ENCODE measurements around the gene ROGDI. TPM values are rescaled to one million over a fixed set of nuclear protein-coding genes. Genes with fewer than 3 reads are reported as not detected.

The ROGDI gene
- total RNA-seq, 1 experiment from 2014 or later = 36.4 TPM

DNA sequence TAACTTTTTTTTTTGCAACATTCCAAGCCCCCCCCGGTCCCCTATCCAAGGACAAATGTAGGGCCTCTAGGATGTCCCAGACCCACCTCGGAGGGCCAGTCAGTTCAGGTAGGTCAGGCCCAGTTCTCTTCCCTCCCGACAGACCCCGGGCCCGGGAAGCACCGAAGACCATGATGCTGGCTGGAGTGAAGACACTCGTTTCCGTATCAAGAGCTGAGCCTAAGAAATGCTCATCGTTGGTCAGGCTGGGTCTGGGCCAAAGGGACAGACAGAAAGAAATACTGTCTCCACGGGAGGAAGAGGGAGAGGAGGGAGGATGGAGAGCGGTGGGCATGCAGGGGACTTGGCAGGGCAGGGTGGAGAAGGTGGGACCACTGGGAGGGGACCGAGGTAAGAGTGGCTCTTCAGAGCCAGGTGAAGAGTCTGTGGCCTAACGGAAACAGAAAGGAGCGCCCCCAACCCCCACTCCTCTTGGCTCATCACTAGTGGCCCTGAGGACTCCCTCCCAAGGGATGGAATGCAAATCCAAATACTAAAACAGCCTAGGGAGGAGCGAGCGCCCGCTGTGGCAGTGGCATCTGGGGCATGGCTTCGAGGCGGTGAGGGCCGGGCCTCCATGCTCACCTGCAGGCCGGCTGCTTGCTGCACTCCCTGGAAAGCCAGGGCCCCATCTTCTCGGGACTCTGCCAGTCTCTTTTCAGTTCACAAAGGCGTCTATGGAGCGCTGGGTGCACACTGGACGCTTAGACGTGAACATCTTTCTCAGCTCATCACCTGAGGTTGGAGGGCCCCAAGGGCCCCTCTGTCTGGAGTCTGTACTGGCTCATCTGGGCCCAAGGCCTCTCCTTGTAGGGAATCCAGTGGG, 1.7 kb upstream of the ROGDI start:
- peak overlapping the region; percentile 70 to 96 (median 76); a peak in 4 of 7 replicates for H3K27ac Mint-ChIP-seq
- H3K4me3 Mint-ChIP-seq = peak overlapping the region; percentile 76 to 84; a peak in 3 of 5 replicates
- H2BK20ac ChIP-seq (ENCODE audit: low read depth, low read length, poor library complexity, severe bottlenecking) = no peak overlapping the region
- TF ChIP-seq, protein P1, sequence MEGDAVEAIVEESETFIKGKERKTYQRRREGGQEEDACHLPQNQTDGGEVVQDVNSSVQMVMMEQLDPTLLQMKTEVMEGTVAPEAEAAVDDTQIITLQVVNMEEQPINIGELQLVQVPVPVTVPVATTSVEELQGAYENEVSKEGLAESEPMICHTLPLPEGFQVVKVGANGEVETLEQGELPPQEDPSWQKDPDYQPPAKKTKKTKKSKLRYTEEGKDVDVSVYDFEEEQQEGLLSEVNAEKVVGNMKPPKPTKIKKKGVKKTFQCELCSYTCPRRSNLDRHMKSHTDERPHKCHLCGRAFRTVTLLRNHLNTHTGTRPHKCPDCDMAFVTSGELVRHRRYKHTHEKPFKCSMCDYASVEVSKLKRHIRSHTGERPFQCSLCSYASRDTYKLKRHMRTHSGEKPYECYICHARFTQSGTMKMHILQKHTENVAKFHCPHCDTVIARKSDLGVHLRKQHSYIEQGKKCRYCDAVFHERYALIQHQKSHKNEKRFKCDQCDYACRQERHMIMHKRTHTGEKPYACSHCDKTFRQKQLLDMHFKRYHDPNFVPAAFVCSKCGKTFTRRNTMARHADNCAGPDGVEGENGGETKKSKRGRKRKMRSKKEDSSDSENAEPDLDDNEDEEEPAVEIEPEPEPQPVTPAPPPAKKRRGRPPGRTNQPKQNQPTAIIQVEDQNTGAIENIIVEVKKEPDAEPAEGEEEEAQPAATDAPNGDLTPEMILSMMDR (conservative IDR thresholded peaks at IDR 0.05) = no peak
- peaks cover 7% of the 10 kb centered on the region for H3K23me2 ChIP-seq (ENCODE audit: insufficient read length, low read depth, low read length, poor library complexity, severe bottlenecking)
- no peak overlapping the region for H2BK120ac ChIP-seq (ENCODE audit: low read depth, low read length, poor library complexity, severe bottlenecking)
- H3K9ac ChIP-seq (ENCODE audit: extremely low read depth, insufficient read length, low read length) = no peak overlapping the region
- no CpG with 5 or more reads among the region's 26 CpGs for WGBS (ENCODE audit: extremely low coverage, insufficient read length, low lambda C conversion rate)
- peaks cover 19 to 44% (median 43%) of the 10 kb centered on the region in 3 experiments; a peak in 6 of 7 replicates for H3K36me3 Mint-ChIP-seq (ENCODE audit: insufficient read depth in 1 of 3, low read depth in 3 of 3)
- H3K4me1 Mint-ChIP-seq = peaks cover 17 to 31% of the 10 kb centered on the region in 2 experiments
- H4K8ac ChIP-seq (replicated peaks; ENCODE audit: insufficient read length, low read depth, low read length) = no peak overlapping the region
- no peaks in the 10 kb centered on the region for H3K9me3 Mint-ChIP-seq
- H3T11ph ChIP-seq (ENCODE audit: low read length) = no peak overlapping the region
- H3K23ac ChIP-seq (ENCODE audit: insufficient read length, low read depth, low read length) = no peak overlapping the region
- no peak overlapping the region for H2BK5ac ChIP-seq (ENCODE audit: insufficient read length, low read length)
- no peak overlapping the region for H2AK5ac ChIP-seq (ENCODE audit: insufficient read length, low read length)
- no peak overlapping the region for H3K4me2 ChIP-seq (ENCODE audit: insufficient read depth, insufficient read length, low read length)
- H3K14ac ChIP-seq (ENCODE audit: insufficient read depth, low read length) = no peak overlapping the region
- H4K5ac ChIP-seq (ENCODE audit: insufficient read length, low read depth, low read length) = no peak overlapping the region
- no peak overlapping the region for H2AFZ ChIP-seq (ENCODE audit: low read length)
- H3K79me1 ChIP-seq (ENCODE audit: insufficient read depth, low read depth, low read length, poor library complexity, severe bottlenecking) = no peaks in the 10 kb centered on the region
- H3K27me3 Mint-ChIP-seq (ENCODE audit: low read depth) = no peaks in the 10 kb centered on the region; the same call in 1 of the 2 replicates
- H4K20me1 ChIP-seq (ENCODE audit: control insufficient read depth, insufficient read depth, insufficient read length) = no peaks in the 10 kb centered on the region
- H3K9me3 ChIP-seq (ENCODE audit: control insufficient read depth, low read depth, low read length) = no peaks in the 10 kb centered on the region
- no peaks in the 10 kb centered on the region for H3K79me2 ChIP-seq (ENCODE audit: insufficient read depth, low read length)
- no peak overlapping the region for H3K56ac ChIP-seq (ENCODE audit: insufficient read length, low read depth, low read length)
- H3K27me3 ChIP-seq (ENCODE audit: insufficient read depth, low read length) = no peaks in the 10 kb centered on the region
- H2BK12ac ChIP-seq (ENCODE audit: insufficient read length, low read depth, low read length) = no peak overlapping the region
- H4K91ac ChIP-seq (ENCODE audit: insufficient read length, low read depth, low read length) = no peak overlapping the region
- H3K4ac ChIP-seq (ENCODE audit: low read depth, low read length) = no peak overlapping the region
- H2BK15ac ChIP-seq (ENCODE audit: low read depth, low read length) = no peak overlapping the region; the same call in 1 of the 2 replicates
- H3K4me1 ChIP-seq (ENCODE audit: insufficient read depth, low read length) = no peaks in the 10 kb centered on the region
- H3K18ac ChIP-seq (ENCODE audit: insufficient read length, low read depth, low read length) = peak overlapping the region; percentile 82
- H3K27ac ChIP-seq (ENCODE audit: insufficient read length, low read depth, low read length) = no peak overlapping the region
- DNase-seq = no peak
